NT2/D1 (cell line): ENCODE data around the gene FBXW11.

Source experiments
- YY1 ChIP-seq: IDR thresholded peaks from 2 replicates; pipeline ENCODE4 v1.6.1; 2011; ENCODE audit not compliant: insufficient read length, insufficient read depth
- ZNF274 ChIP-seq: IDR thresholded peaks from 2 replicates; pipeline ENCODE4 v1.6.1; 2011; ENCODE audit warnings: mild to moderate bottlenecking, low read depth, low read length

DNA sequence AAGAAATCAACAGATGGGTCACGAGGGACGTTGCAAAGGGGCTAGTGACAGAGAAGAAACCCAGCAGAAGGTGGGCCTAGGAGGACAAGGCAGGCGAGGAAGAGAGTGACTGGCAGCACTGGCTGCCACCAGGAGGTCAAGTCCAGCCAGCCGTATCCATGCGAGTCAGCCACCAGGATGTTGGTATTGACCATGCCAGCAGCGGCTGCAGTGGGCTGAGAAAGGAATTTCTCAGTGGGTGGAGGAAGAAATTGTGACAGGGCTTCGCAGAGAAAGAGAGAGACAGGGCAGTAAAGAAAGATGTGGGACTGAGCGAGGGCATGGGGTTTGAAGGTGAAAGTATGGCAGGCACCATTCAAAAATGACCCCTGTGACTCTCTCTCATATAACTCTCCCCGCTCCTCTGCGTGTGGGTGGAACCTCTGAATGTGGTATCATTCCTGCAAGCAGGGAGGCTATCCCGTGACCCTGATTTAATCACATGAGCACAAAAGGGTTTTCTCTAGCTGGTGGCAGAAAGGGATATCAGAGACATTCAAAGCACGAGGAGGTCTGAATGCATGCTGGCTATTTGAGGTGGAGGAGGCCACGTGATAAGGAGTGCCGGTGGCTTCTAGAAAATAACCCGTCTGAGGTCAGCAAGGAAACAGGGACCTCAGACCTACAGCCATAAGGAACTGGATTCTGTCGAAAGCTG, 45.4 kb upstream of the FBXW11 start:
- TF ChIP-seq YY1 (no peak), ZNF274 (no peak)
